Measurements from ENCODE around the gene NHLRC2. TPM values are rescaled to one million over a fixed set of nuclear protein-coding genes. Genes with fewer than 3 reads are reported as not detected.

NHLRC2 gene
- total and polyA plus RNA-seq, 5 donors: 14.9 to 79.8 (median 64.8) TPM

DNA sequence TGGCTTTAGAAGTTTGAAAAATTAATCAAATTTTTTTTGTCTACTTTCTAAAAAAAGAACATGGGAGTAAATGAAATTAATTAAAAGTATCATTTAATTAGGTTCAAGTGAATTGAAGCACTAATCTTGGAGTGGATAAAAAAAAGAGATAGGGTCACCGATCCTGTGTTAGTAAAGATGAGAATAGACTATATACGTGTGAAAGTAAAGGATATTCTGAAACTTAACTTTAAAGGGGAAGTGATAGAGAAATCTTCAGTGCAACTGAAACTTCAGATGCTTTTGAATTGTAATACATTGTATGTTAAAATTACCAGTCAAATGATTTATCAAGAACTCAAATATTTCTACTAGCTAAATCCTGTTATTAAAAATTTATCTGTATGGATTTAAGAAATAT lies 4.8 kb downstream of the NHLRC2 start:
- H3K27ac ChIP-seq (ENCODE audit: low read length): no peak overlapping the region
- intact Hi-C loops (cut with DNase I): loop anchor here in 1 of 4 donors (10.0 kb wide), 1 partner anchor 186 kb away; the partner anchor contains the start of gene ADRB1
- 76% methylated on average over 2 of the region's 2 CpGs for WGBS

DNA sequence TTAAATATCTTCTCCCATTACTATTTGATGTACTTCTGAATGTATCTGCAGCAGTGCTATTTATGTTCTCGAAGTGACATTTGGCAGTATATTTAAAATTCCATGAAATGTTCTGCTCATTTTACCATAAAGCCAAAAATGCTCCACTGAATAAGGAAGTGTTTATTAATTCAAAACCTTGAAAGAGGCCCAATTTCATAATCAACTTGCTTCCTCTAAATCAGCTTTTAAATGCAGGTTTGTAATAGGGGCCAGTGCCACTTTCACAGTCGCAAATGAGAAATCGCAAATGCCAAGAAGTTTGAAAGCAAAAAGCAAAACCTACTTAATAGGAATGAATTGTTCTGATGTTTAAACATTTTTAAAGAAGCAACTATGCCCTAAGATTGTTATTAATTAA lies 11.4 kb downstream of the NHLRC2 start:
- Histone ChIP-seq H3K27me3 (ENCODE audit: control insufficient read depth, insufficient read depth) (no peaks in the 10 kb centered on the region), H3K9me3 (ENCODE audit: control insufficient read depth, low read length) (no peaks in the 10 kb centered on the region), H3K27ac (ENCODE audit: low read length) (no peak overlapping the region), H3K4me3 (ENCODE audit: low read length) (no peak overlapping the region), H3K4me1 (ENCODE audit: control insufficient read depth, insufficient read depth, low read length) (peaks cover 3% of the 10 kb centered on the region)
- no peak for ATAC-seq
- intact Hi-C loops (cut with DNase I): no loop called here
- DNase-seq: no peak
- 69% methylated on average over 3 of the region's 3 CpGs for WGBS

More for the DNA sequence above, 4.8 kb downstream of the NHLRC2 start:
- DNase-seq (no peak), ATAC-seq (no peak)
- H3K4me3 ChIP-seq (ENCODE audit: low read length): no peak overlapping the region
- no peaks in the 10 kb centered on the region for H3K9me3 ChIP-seq (ENCODE audit: control insufficient read depth, low read length)
- H3K27me3 ChIP-seq (ENCODE audit: control insufficient read depth, insufficient read depth): no peaks in the 10 kb centered on the region
- H3K4me1 ChIP-seq (ENCODE audit: control insufficient read depth, insufficient read depth, low read length): peaks cover 2% of the 10 kb centered on the region

DNA sequence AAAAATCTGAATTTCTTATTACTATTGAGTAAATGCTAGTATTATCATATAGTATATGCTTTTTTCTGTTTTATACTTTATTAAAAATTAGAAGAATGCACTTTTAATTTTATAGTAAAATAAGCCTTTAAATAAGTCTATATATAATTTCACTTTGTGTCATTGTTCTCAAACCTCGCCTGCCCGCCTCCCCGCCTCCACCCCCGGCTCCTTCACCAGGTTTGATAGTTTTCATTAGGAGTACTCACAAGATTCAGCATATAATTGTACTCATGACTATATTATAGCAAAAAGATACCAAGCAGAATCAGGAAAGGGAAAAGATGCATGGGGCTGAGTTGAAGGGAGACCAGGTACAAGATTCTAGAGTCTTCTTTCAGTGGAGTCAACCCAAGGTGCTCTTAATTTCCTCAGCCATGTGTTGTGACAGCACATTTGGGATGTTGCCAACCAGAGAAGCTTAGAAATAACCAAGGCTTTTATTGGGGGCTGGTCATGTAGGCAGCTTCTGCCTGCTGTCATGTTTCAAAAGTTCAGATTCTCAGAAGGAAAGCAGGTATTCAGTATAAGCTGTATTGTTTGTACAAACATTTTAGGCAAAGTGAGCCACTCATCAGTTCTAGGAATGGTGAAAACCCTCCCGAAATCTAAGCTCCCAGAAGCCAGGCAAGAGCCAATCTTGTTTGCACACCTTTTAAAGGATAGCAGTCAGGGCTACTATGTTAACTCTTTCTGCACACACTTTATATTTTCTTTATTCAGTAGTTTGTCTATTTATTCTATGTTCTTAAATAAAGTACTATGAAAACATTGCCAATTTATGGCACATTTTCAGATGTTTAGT lies 12.3 kb downstream of the NHLRC2 start:
- Histone ChIP-seq H3K27me3 (ENCODE audit: control insufficient read depth, insufficient read depth) (no peaks in the 10 kb centered on the region), H3K9me3 (ENCODE audit: control insufficient read depth, low read length) (no peaks in the 10 kb centered on the region), H3K4me3 (ENCODE audit: low read length) (no peak overlapping the region), H3K27ac (ENCODE audit: low read length) (no peak overlapping the region), H3K4me1 (ENCODE audit: control insufficient read depth, insufficient read depth, low read length) (peaks cover 3% of the 10 kb centered on the region)
- DNase-seq (no peak), ATAC-seq (peak in 1 of 2 donors; percentile 24)
- intact Hi-C loops (cut with DNase I): no loop called here
- 93% methylated on average over 5 of the region's 5 CpGs for WGBS

DNA sequence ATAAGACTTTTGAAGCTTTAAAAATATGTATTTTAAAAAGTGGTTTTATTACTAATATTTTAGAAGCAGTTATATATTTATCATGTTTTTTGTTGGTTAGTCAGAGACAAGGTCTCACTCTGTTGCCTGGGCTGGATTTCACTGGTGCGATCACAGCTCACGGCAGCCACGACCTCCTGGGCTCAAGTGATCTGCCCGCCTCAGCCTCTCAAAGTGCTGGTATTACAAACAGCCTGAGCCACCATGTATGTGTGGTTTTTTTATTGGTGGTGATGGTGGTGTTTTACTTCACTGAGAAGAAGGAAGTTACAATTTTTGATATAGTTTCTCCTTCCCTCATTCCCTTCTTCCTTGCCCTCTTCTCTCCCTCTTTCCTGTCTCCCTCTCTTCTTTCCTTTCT lies 13.4 kb downstream of the NHLRC2 start:
- H3K27ac ChIP-seq (ENCODE audit: low read length): no peak overlapping the region
- no peaks in the 10 kb centered on the region for H3K9me3 ChIP-seq (ENCODE audit: control insufficient read depth, low read length)
- peaks cover 3% of the 10 kb centered on the region for H3K4me1 ChIP-seq (ENCODE audit: control insufficient read depth, insufficient read depth, low read length)
- H3K4me3 ChIP-seq (ENCODE audit: low read length): no peak overlapping the region
- ATAC-seq (no peak), DNase-seq (no peak)
- H3K27me3 ChIP-seq (ENCODE audit: control insufficient read depth, insufficient read depth): no peaks in the 10 kb centered on the region
- intact Hi-C loops (cut with DNase I): no loop called here
- WGBS: 91% methylated on average over 4 of the region's 4 CpGs

DNA sequence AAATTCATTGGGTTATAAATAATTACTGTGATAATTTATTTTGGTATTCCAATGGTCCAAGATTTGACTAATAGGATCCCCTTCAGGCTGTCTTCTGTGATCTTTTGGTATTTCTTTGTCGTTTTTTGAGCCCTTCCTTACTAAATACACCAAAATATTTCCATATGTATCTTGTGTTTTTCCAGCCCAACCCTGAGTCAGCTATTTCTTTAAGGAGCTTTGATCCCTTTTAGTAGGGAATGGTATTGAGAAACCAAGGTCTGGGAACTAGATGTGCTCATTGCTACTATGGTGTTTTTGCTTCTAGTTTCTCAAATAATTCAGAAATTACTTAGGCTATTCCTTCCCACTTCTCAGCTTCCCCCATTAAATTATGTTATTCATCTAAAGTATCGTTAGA lies 15.3 kb downstream of the NHLRC2 start:
- no peaks in the 10 kb centered on the region for H3K9me3 ChIP-seq (ENCODE audit: control insufficient read depth, low read length)
- ATAC-seq: no peak
- no peak for DNase-seq
- 94% methylated on average over 2 of the region's 2 CpGs for WGBS
- intact Hi-C loops (cut with DNase I): no loop called here
- H3K4me3 ChIP-seq (ENCODE audit: low read length): no peak overlapping the region
- peaks cover 3% of the 10 kb centered on the region for H3K4me1 ChIP-seq (ENCODE audit: control insufficient read depth, insufficient read depth, low read length)
- H3K27me3 ChIP-seq (ENCODE audit: control insufficient read depth, insufficient read depth): no peaks in the 10 kb centered on the region
- H3K27ac ChIP-seq (ENCODE audit: low read length): no peak overlapping the region

DNA sequence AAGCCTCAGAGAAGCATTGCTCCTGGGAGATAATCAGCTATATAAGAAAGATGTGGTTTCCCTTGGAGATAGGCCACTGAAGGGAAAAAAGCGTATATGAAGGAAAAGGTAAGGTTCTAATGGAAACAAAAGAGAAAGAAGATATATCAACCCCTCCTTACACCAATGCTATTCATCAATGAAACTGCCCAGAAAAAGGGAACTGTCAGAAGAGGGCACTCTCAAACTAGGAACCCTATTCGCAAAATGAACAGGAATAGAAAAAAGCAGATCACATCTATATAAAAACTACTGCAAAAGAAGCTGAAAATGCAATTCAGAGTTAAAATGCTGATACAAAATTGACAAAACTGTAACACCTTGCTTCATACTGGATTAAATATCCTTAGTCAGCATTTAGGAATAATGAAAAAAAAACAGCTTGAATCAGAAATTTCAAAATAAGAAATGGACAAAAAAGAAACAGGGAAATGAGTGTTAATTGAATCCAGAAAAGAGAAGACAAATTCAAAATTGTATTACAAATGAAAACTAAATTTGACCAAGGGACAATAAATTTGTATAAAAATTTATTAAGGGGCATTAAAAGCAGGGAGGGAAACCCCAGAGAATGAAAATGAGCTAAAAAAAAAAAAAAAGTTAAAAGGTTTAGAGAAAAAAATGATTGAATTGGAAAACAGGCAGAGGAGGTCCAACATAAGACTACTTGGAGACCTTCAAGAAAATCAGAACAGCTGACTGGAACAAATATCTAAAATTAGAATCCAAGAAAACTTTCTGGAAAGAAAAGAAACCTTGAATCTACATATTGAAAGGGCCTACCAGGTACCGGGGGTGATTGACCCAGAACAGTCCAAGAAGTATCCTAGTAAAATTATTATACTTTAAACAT lies 17.9 kb downstream of the NHLRC2 start:
- Histone ChIP-seq H3K4me3 (ENCODE audit: low read length) (no peak overlapping the region), H3K27me3 (ENCODE audit: control insufficient read depth, insufficient read depth) (no peaks in the 10 kb centered on the region), H3K9me3 (ENCODE audit: control insufficient read depth, low read length) (no peaks in the 10 kb centered on the region), H3K27ac (ENCODE audit: low read length) (no peak overlapping the region), H3K4me1 (ENCODE audit: control insufficient read depth, insufficient read depth, low read length) (peaks cover 1% of the 10 kb centered on the region)
- WGBS: 96% methylated on average over 3 of the region's 3 CpGs
- DNase-seq (no peak), ATAC-seq (no peak)
- intact Hi-C loops (cut with DNase I): no loop called here

DNA sequence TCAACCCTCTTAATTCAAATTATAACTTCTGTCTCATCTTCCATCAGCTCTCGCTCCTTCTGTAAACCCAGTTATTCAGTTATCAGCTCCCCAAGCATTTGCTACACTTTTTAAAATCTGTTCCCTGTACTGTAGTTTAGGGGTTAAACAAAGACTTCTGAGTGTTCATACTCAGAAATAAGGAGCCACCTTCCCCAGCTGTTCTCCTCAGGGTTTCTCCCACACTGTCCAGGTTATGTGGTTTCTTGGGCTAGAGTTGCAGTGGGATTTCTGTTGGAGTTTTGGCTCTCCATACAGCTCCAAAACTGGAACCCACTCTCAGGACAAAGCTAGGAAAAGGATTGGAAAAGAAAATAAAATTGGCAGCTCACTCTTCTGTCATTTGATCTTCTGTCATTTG lies 20.8 kb downstream of the NHLRC2 start:
- no peak overlapping the region for H3K4me3 ChIP-seq (ENCODE audit: low read length)
- no peaks in the 10 kb centered on the region for H3K9me3 ChIP-seq (ENCODE audit: control insufficient read depth, low read length)
- peaks cover 1% of the 10 kb centered on the region for H3K4me1 ChIP-seq (ENCODE audit: control insufficient read depth, insufficient read depth, low read length)
- DNase-seq: no peak
- ATAC-seq: no peak
- H3K27ac ChIP-seq (ENCODE audit: low read length): no peak overlapping the region
- WGBS: 98% methylated on average over 1 of the region's 1 CpG
- no peaks in the 10 kb centered on the region for H3K27me3 ChIP-seq (ENCODE audit: control insufficient read depth, insufficient read depth)
- intact Hi-C loops (cut with DNase I): no loop called here

DNA sequence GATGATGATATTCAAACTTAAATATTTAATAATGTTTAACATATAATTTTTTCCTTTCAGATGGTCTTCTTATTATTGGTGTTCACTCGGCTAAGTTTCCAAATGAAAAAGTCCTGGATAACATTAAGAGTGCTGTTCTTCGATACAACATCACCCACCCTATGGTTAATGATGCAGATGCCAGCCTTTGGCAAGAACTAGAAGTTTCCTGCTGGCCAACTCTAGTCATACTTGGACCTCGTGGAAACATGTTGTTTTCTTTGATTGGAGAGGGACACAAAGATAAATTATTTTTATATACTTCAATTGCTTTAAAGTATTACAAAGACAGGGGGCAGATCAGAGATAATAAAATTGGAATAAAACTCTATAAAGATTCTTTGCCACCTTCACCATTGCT lies 22.0 kb downstream of the NHLRC2 start:
- intact Hi-C loops (cut with DNase I): no loop called here
- no peak for ATAC-seq
- 75% methylated on average over 3 of the region's 3 CpGs for WGBS

DNA sequence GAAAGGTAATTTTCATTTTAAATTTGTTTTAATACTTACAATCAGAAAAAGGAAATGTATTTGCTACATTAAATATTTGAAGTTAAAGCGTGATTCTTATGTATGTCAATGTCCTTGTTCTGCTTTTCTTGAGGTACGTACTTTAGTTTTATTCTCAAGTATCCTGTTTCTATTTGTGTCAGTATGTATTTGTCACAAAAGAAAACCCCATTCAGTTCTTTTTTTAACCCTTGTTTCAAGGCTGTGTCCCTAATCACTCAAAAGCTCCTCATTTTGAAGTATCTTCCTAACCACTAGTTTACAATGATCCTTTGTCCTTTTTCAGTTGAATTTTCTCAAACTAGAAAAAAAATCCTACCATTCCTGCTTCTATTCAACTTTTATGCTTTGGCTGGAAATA lies 25.2 kb downstream of the NHLRC2 start:
- Histone ChIP-seq H3K9me3 (ENCODE audit: control insufficient read depth, low read length) (no peaks in the 10 kb centered on the region), H3K4me3 (ENCODE audit: low read length) (no peak overlapping the region), H3K27ac (ENCODE audit: low read length) (no peak overlapping the region), H3K4me1 (ENCODE audit: control insufficient read depth, insufficient read depth, low read length) (peaks cover 1% of the 10 kb centered on the region), H3K27me3 (ENCODE audit: control insufficient read depth, insufficient read depth) (no peaks in the 10 kb centered on the region)
- 82% methylated on average over 2 of the region's 2 CpGs for WGBS
- intact Hi-C loops (cut with DNase I): no loop called here
- ATAC-seq: no peak
- no peak for DNase-seq

More for the DNA sequence above, 22.0 kb downstream of the NHLRC2 start:
- no peak for DNase-seq
- H3K4me3 ChIP-seq (ENCODE audit: low read length): no peak overlapping the region
- no peak overlapping the region for H3K27ac ChIP-seq (ENCODE audit: low read length)
- H3K27me3 ChIP-seq (ENCODE audit: control insufficient read depth, insufficient read depth): no peaks in the 10 kb centered on the region
- no peaks in the 10 kb centered on the region for H3K9me3 ChIP-seq (ENCODE audit: control insufficient read depth, low read length)
- H3K4me1 ChIP-seq (ENCODE audit: control insufficient read depth, insufficient read depth, low read length): peaks cover 1% of the 10 kb centered on the region

DNA sequence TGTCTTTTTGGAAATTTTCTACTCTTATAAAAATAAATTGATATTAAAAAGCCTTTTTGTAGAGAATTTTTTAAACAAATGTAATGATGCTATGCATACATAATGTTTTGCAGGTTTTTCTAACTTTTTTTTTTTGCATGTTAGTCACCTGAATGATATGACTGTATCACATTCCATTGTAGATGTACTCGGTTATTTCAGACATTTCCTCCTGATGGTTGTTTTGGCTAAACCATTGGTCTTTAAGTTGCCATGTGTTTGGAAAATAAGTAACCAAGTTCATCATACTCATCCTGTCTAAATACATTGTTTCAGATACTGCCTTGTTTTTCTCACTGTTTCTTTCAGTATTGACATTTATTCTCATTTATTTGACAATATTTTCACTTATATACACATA lies 25.8 kb downstream of the NHLRC2 start:
- Histone ChIP-seq H3K27ac (ENCODE audit: low read length) (no peak overlapping the region), H3K27me3 (ENCODE audit: control insufficient read depth, insufficient read depth) (no peaks in the 10 kb centered on the region), H3K4me3 (ENCODE audit: low read length) (no peak overlapping the region), H3K9me3 (ENCODE audit: control insufficient read depth, low read length) (no peaks in the 10 kb centered on the region), H3K4me1 (ENCODE audit: control insufficient read depth, insufficient read depth, low read length) (peaks cover under 1% of the 10 kb centered on the region)
- WGBS: 74% methylated on average over 1 of the region's 1 CpG
- ATAC-seq (no peak), DNase-seq (no peak)
- intact Hi-C loops (cut with DNase I): no loop called here

DNA sequence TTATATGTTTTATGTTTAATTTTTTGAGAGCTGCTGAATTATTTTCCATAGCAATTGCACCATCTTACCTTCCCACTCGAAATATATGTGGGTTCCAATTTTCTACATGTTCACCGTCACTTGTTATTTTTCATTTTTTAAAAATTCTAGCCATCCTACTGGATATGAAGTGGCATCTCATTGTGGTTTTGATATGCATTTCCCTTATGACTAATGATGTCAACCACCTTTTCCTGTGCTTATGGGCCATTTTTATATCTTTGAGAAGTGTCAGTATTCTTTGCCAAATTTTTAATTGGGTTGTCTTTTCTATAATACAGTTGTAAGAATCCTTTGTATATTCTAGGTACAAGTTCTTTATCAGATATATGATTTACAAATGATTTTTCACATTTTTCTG lies 27.8 kb downstream of the NHLRC2 start:
- DNase-seq (no peak), ATAC-seq (no peak)
- H3K4me1 ChIP-seq (ENCODE audit: control insufficient read depth, insufficient read depth, low read length): no peaks in the 10 kb centered on the region
- H3K4me3 ChIP-seq (ENCODE audit: low read length): no peak overlapping the region
- intact Hi-C loops (cut with DNase I): no loop called here
- WGBS: 95% methylated on average over 2 of the region's 2 CpGs
- no peaks in the 10 kb centered on the region for H3K9me3 ChIP-seq (ENCODE audit: control insufficient read depth, low read length)
- no peaks in the 10 kb centered on the region for H3K27me3 ChIP-seq (ENCODE audit: control insufficient read depth, insufficient read depth)
- no peak overlapping the region for H3K27ac ChIP-seq (ENCODE audit: low read length)
